ENCODE measurements around the gene PYGB.
"Not testable (repeated sequence)": the region's sequence is repeated elsewhere in the genome, so short reads cannot be mapped to it uniquely, and the experiment has no call there.

The PYGB gene

DNA sequence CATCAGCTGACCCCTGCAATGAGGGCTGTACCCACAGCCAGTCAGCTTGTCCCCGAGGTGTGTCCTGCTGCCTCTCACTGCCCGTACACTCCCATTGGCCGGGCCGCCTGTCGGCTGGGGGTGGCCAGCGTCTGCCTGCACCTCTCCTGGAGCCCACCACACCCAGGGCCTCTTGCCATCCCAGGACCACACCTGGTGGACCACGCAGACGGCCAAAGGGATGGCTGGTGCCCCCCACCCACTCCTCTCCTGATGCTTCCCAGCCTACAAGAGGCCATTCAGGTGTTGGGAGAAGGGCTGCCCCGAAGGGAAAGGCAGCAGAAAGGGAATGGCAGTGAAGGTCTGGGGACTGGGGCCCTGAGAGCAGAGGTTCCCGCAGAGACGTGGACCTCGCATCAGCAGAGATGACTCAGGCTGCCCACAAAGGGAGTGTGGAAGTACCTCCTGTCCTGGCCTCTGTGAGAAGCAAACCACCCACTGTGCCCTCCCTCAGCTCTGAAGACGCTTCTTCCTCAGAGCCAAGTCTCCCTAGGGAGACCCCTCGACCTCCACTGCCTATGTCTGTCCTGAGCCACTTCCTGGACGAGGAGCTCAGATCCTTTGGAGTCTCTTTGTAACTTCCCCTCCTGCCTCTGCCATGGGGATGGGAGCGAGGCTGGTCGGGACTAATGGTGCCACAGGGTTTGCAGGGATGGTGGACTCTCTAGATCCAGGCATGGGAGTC lies 60.9 kb downstream of the PYGB start:
- DNase-seq (ENCODE audit: low read depth): peak; percentile 99
- H3K4me3 ChIP-seq (ENCODE audit: low read depth, low read length): no peak overlapping the region
- TF ChIP-seq POLR2A (IDR thresholded peaks at IDR 0.05; ENCODE audit: extremely low read depth, insufficient read length): no peak
- 0 out of 2 replicates have a peak, but pooled peaks have one; percentile 31 for TF ChIP-seq MYC (IDR thresholded peaks at IDR 0.05; ENCODE audit: low read depth, low read length)
- TF ChIP-seq, protein P1, sequence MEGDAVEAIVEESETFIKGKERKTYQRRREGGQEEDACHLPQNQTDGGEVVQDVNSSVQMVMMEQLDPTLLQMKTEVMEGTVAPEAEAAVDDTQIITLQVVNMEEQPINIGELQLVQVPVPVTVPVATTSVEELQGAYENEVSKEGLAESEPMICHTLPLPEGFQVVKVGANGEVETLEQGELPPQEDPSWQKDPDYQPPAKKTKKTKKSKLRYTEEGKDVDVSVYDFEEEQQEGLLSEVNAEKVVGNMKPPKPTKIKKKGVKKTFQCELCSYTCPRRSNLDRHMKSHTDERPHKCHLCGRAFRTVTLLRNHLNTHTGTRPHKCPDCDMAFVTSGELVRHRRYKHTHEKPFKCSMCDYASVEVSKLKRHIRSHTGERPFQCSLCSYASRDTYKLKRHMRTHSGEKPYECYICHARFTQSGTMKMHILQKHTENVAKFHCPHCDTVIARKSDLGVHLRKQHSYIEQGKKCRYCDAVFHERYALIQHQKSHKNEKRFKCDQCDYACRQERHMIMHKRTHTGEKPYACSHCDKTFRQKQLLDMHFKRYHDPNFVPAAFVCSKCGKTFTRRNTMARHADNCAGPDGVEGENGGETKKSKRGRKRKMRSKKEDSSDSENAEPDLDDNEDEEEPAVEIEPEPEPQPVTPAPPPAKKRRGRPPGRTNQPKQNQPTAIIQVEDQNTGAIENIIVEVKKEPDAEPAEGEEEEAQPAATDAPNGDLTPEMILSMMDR (IDR thresholded peaks at IDR 0.05; ENCODE audit: low read depth, low read length): peak; percentile 2
- TF ChIP-seq, protein P2, sequence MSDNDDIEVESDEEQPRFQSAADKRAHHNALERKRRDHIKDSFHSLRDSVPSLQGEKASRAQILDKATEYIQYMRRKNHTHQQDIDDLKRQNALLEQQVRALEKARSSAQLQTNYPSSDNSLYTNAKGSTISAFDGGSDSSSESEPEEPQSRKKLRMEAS (IDR thresholded peaks at IDR 0.05; ENCODE audit: low read depth, low read length): peak; percentile 37; the same call in 1 of the 2 replicates

DNA sequence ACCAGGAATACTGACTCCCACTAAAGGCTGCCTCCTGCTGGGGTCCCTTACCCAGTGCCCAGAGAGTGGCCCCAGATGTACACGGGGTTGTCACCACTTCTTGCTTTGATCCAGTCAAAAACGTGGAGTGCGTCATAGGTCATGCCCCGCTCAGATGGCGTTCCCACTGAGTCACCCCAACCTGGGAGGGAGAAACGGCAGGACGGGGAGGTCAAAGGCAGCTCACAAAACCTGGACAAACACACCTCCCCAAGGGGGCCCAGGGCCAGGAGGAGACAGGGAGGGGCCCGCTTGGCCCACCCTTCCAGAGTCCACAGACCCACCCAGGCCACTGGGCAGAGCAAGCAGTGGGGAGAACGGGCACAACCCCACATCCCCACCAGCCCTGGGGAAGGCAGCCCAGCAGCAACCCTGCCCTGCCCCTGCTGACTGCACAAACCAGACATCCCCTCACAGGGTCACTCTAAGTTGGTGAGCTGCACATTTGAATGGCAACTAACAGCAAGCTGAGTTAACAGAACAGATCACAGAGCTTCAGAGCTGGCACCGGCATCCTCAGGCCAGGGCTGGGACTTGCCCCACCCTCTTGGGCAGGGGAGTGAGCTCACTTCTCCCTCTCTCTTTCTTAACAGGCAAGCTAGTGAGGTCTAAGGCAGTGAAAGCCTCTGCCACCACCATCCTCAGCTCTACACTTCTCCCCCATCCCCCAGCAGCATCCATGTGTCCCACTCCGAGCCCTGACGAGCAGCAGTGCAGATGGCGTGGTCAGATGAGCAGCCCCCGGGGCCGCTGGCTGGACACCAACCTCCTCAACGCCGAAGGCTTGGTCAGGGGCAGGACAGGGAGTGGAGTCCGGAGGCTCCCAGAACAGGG lies 61.7 kb downstream of the PYGB start:
- TF ChIP-seq, protein P1 (IDR thresholded peaks at IDR 0.05; ENCODE audit: low read depth, low read length): no peak
- TF ChIP-seq, protein P2 (IDR thresholded peaks at IDR 0.05; ENCODE audit: low read depth, low read length): no peak
- TF ChIP-seq POLR2A (IDR thresholded peaks at IDR 0.05; ENCODE audit: extremely low read depth, insufficient read length): no peak
- TF ChIP-seq MYC (IDR thresholded peaks at IDR 0.05; ENCODE audit: low read depth, low read length): no peak
- no peak overlapping the region for H3K4me3 ChIP-seq (ENCODE audit: low read depth, low read length)
- peak; percentile 84 for DNase-seq (ENCODE audit: low read depth)

DNA sequence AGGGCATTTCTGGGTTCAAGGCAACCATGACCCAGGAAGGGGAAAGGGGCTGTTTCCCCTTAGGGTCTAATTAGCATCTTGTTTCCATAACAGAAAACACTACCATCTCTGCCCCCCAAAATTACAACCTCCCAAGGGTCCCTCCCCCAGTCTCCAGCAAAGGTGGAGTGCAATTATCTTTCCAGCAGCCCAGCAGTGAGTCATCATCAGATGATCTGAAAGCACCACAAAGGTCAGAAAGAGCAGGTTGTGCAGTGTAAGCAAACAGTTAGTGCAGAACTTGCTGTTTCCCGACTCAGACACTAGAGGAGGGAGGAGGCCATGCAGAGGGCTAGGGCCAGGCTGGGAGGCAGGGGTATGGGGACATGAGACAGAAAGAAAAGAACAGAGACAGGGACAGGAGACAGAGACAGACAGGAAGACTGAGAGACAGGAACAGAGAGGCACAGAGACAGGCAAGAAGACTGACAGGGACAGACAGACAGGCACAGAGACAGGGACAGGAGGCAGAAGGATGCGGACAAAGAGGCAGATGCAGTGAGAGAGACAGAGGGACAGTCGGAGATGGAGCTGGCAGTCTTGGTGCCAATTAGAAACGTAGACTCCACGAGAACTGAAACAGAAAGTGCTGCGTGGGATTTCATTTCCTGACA lies 62.5 kb downstream of the PYGB start:
- peak; percentile 94 for DNase-seq (ENCODE audit: low read depth)
- peak overlapping the region; percentile 34 for H3K4me3 ChIP-seq (ENCODE audit: low read depth, low read length)
- no peak for TF ChIP-seq POLR2A (IDR thresholded peaks at IDR 0.05; ENCODE audit: extremely low read depth, insufficient read length)
- TF ChIP-seq MYC (IDR thresholded peaks at IDR 0.05; ENCODE audit: low read depth, low read length): 0 out of 2 replicates have a peak, but pooled peaks have one; percentile 64
- TF ChIP-seq, protein P1 (IDR thresholded peaks at IDR 0.05; ENCODE audit: low read depth, low read length): peak; percentile 83
- TF ChIP-seq, protein P2 (IDR thresholded peaks at IDR 0.05; ENCODE audit: low read depth, low read length): peak; percentile 71

DNA sequence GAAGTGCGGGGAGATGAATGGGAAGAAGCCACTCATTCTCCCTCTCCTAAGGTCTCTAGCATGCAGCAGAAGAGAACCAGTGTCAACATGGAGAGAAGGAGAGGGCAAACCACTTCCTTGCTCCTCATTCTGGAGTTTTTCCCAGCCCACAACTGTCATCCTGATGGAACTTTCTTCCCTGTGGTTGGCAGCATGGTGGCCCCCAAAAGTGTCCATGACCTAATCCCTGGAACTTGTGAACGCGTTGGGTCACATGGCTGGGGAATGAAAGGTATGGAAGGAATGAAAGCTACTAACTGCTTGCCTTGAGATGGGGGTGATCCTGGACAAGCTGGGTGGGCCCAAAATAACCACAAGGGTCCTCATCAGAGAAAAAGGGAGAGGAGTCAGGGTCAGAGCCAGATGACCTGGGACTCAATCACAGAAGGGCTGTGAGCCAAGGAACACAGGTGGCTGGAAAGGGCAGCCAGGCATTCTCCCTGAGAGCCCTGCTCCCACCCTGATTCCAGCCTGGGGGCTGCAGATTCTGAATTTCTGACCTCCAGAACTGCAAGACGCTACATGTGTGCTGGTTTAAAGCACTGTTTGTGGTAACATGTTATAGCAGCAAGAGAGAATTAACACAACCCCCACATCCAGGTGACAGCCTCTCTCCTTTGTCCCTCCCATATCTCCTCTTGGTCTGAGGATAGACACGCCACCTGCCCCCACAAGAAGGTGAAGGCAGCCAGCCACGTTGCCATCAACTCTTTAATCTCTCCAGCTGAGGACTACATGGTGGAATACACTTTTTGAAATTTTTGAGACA lies 63.2 kb downstream of the PYGB start:
- peak overlapping the region; percentile 34 for H3K4me3 ChIP-seq (ENCODE audit: low read depth, low read length)
- TF ChIP-seq, protein P1 (IDR thresholded peaks at IDR 0.05; ENCODE audit: low read depth, low read length): no peak
- TF ChIP-seq POLR2A (IDR thresholded peaks at IDR 0.05; ENCODE audit: extremely low read depth, insufficient read length): no peak
- TF ChIP-seq, protein P2 (IDR thresholded peaks at IDR 0.05; ENCODE audit: low read depth, low read length): no peak
- TF ChIP-seq MYC (IDR thresholded peaks at IDR 0.05; ENCODE audit: low read depth, low read length): no peak
- DNase-seq (ENCODE audit: low read depth): no peak

DNA sequence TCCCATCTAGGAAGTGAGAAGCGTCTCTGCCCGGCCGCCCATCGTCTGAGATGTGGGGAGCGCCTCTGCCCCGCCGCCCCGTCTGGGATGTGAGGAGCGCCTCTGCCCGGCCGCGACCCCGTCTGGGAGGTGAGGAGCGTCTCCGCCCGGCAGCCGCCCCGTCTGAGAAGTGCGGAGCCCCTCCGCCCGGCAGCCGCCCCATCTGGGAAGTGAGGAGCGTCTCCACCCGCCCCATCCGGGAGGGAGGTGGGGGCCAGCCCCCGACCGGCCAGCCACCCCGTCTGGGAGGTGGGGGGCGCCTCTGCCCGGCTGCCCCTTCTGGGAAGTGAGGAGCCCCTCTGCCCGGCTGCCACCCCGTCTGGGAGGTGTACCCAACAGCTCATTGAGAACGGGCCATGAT lies 64.8 kb downstream of the PYGB start:
- H3K4me3 ChIP-seq (ENCODE audit: low read depth, low read length); DNase-seq (ENCODE audit: low read depth): not testable (repeated sequence)
